Endodermal cell (in vitro differentiated cells): ENCODE data around the gene EEFSEC. TPM values are rescaled to one million over a fixed set of nuclear protein-coding genes. Genes with fewer than 3 reads are reported as not detected.
A peak's percentile ranks its signal among the peaks of the same experiment; 100 is the strongest.

ENCODE experiments used
- DNase-seq: peaks from one replicate; pipeline ENCODE4 v3.0.0-alpha.2; 2017
- H3K27ac ChIP-seq: 2 replicates; pipeline ENCODE4 v1.5.1; 2013; ENCODE audit warnings: mild to moderate bottlenecking, low read depth, low read length, moderate library complexity
- H3K27me3 ChIP-seq: 2 replicates; pipeline ENCODE4 v1.6.1; 2013; ENCODE audit warnings: mild to moderate bottlenecking, low read length, moderate library complexity; ENCODE audit not compliant: insufficient read depth, control insufficient read depth, poor library complexity, severe bottlenecking
- H3K36me3 ChIP-seq: 2 replicates; pipeline ENCODE4 v1.7.0; 2013; ENCODE audit warnings: mild to moderate bottlenecking, low read length, moderate library complexity; ENCODE audit not compliant: control insufficient read depth, insufficient read depth
- H3K4me1 ChIP-seq: one replicate; pipeline ENCODE4 v1.7.0; 2013; ENCODE audit warnings: low read length; ENCODE audit not compliant: control insufficient read depth, insufficient read depth
- H3K4me3 ChIP-seq: 2 replicates; pipeline ENCODE4 v1.5.1; 2013; ENCODE audit warnings: mild to moderate bottlenecking, low read length, moderate library complexity
- H3K9ac ChIP-seq: 2 replicates; pipeline ENCODE4 v1.6.1; 2013; ENCODE audit warnings: mild to moderate bottlenecking, low read length, moderate library complexity; ENCODE audit not compliant: poor library complexity, severe bottlenecking; ENCODE audit errors: extremely low read depth
- H3K9me3 ChIP-seq: 2 replicates; pipeline ENCODE4 v1.6.1; 2013; ENCODE audit warnings: mild to moderate bottlenecking, low read length, moderate library complexity; ENCODE audit not compliant: control insufficient read depth
- H3K27ac Mint-ChIP-seq: 2 replicates; pipeline ENCODE4 v1.8.0; 2020; ENCODE audit warnings: mixed read lengths
- H3K27me3 Mint-ChIP-seq: 2 replicates; pipeline ENCODE4 v1.8.0; 2021; ENCODE audit warnings: mild to moderate bottlenecking, mixed read lengths; ENCODE audit not compliant: insufficient read depth
- H3K36me3 Mint-ChIP-seq: 2 replicates; pipeline ENCODE4 v1.8.0; 2020; ENCODE audit warnings: low read depth, mixed read lengths
- H3K4me1 Mint-ChIP-seq: 2 replicates; pipeline ENCODE4 v1.8.0; 2020; ENCODE audit warnings: mixed read lengths
- H3K4me3 Mint-ChIP-seq: 2 replicates; pipeline ENCODE4 v1.8.0; 2020; ENCODE audit warnings: mild to moderate bottlenecking, moderate library complexity, mixed read lengths
- H3K9me3 Mint-ChIP-seq: 2 replicates; pipeline ENCODE4 v1.8.0; 2020; ENCODE audit warnings: mild to moderate bottlenecking, mixed read lengths
- CTCF ChIP-seq: fragments of 200-600 bp; sonication (generic); conservative IDR thresholded peaks from 2 replicates; pipeline ENCODE4 v1.5.0; 2021; ENCODE audit warnings: antibody characterized with exemption, mild to moderate bottlenecking
- WGBS, 2 experiments: methylation state at CpG; one replicate each; pipeline versions ENCODE4 v1.1.5 to v1.1.7; 2013; ENCODE audit warnings: missing lambda C conversion rate in 2 of 2, mixed read lengths in 1 of 2; ENCODE audit not compliant: insufficient coverage in 1 of 2, insufficient read length in 1 of 2; 5-methylcytosine and 5-hydroxymethylcytosine counted together
- total RNA-seq, 2 donors: library from RNA; stranded (reverse); fragmentation: NEBNext Ultra II Directional in 1 of 2; extraction: Animal tissue kit (Norgen Biotek cat#: 25700) in 1 of 2; gene quantifications; 2 replicates in 1 of 2; 3 replicates in 1 of 2; pipeline ENCODE4 v1.2.1, GENCODE V29; 2021

Gene EEFSEC
- total RNA-seq, 2 donors from 2014 or later, result 11.9 to 15.8 TPM

DNA sequence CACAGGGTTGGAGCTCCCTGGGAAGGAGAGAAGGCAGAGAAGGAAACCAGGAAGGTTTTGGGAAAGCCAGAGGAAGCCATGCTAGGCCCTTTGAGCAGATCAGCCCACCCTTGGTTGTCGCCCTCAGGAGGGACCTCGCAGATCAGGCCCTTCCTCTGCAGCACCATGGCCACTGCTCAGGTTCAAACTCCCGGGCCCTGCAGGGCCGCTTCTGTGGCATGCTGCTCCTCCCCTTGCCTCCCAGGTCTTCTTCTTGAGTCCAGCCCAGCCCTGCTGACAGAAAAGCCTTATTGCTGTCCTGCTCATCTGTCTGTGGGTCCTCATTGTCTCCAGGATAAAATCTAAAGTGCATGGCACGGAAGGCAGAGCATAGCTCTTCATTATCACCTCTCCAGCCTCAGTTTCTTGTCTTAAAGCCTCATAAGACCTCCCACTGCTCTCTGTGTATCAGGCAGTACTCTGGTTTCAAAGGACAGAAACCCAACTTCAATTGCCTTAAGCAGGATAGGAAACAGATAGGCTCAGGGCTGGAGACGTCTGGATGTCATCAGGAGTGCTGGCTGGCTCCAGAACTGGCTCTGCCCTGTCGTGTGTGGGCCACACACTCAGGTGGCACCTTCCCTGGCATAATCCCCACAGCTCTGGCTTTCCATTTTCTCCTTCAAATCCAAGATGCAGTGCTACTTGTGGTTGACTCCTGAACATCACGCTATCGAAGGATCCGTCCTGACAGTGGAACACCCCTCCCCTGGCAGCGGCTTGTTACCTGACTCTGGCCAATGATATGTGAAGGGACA lies 118.5 kb downstream of the EEFSEC start:
- no peak overlapping the region for H3K4me3 Mint-ChIP-seq
- H3K27ac Mint-ChIP-seq, result peak overlapping the region; percentile 38
- TF ChIP-seq CTCF, result no peak
- Histone ChIP-seq H3K9ac (no peak overlapping the region), H3K4me1 (peaks cover 33% of the 10 kb centered on the region), H3K36me3 (no peaks in the 10 kb centered on the region), H3K4me3 (no peak overlapping the region), H3K27ac (no peak overlapping the region), H3K27me3 (no peaks in the 10 kb centered on the region), H3K9me3 (no peaks in the 10 kb centered on the region)
- no peaks in the 10 kb centered on the region for H3K9me3 Mint-ChIP-seq
- DNase-seq, result peak; percentile 32
- H3K27me3 Mint-ChIP-seq, result no peaks in the 10 kb centered on the region
- 87 to 92% methylated on average over 11 of the region's 11 CpGs for WGBS, 2 experiments
- peaks cover 49% of the 10 kb centered on the region for H3K4me1 Mint-ChIP-seq
- H3K36me3 Mint-ChIP-seq, result no peaks in the 10 kb centered on the region

DNA sequence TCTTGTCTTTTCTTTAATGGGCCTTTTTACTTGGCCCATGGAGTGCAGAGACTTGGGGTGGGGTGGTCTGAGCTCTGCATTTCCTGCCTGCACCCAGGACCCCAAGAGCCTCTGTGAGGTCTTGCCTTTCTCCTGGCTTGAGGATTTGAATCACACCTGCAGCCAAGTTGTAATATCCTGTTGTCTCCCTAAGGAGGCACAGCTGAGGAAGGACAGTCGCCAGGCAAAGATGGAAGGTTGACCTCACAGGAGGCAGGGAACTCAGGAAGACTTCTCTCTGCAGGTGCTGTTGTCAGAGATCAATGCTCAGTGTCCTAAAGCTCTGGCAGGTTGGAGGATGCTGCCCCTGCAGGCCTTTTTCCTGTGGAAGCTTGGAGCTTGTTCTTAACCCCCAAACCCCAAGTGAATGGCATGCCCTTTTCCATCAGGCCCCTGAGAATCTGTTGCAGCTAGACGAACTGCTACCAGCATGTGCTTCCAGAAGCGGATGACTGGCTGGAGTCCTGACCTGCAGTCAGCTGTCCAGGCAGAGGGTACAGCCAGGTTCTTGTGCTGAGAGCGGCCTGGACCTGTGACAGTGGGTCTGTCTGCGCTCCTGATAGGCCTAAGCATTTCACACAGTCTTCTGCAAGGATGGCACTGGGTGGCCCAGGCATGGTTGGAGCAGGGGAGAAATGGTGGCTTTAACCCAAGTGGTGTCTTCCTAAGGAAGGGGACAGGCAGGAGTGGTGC lies 120.0 kb downstream of the EEFSEC start:
- Histone ChIP-seq H3K27me3 (no peaks in the 10 kb centered on the region), H3K9ac (no peak overlapping the region), H3K27ac (no peak overlapping the region), H3K4me3 (no peak overlapping the region), H3K36me3 (no peaks in the 10 kb centered on the region), H3K4me1 (peaks cover 36% of the 10 kb centered on the region), H3K9me3 (no peaks in the 10 kb centered on the region)
- H3K27me3 Mint-ChIP-seq, result peaks cover 7% of the 10 kb centered on the region
- 75 to 76% methylated on average over 5 of the region's 5 CpGs for WGBS, 2 experiments
- peaks cover 56% of the 10 kb centered on the region for H3K4me1 Mint-ChIP-seq
- TF ChIP-seq CTCF, result peak; percentile 54
- H3K4me3 Mint-ChIP-seq, result no peak overlapping the region
- H3K9me3 Mint-ChIP-seq, result no peaks in the 10 kb centered on the region
- DNase-seq, result peak; percentile 66
- H3K36me3 Mint-ChIP-seq, result no peaks in the 10 kb centered on the region
- H3K27ac Mint-ChIP-seq, result no peak overlapping the region

DNA sequence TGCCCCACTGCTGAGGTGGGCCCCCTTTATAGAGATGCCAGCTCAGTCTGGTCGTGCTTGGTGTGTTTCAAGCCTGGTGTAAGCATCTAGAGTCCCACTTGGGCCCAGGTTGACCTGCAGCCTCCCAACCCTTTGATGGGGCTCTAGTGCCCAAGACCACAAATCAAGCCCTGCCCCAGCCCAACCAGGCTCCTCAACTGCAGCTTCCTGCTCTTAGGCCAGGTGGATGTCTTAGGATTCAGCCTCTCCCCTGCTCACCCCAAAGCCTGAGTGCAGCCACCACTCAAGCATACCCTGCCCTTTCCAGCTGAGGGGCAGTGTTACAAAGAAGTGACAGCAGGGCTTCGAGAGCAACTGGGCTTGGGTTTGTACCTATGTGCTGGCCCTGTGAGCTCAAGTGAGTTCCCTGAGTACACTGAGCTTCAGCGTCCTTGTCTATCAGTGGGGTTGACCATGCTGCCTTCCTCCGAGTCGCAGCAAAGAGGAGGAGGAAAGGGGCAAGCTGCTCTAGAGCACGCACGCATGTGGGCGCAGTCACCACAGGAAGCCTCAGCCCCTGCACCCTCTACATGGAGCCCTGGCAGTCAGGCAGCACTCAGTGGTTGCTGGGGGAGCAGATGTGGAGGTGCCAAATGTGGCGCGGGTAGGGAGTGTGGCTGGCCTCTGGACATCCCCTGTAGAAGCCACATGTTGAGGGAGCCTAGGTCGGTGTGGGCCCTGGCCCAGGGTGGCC lies 120.7 kb downstream of the EEFSEC start:
- no peaks in the 10 kb centered on the region for H3K9me3 ChIP-seq
- DNase-seq, result peak; percentile 36

More for the DNA sequence above, 120.7 kb downstream of the EEFSEC start:
- no peaks in the 10 kb centered on the region for H3K36me3 Mint-ChIP-seq
- peaks cover 8% of the 10 kb centered on the region for H3K27me3 Mint-ChIP-seq
- 86 to 100% methylated on average over 8 to 11 of the region's 11 CpGs for WGBS, 2 experiments
- Histone ChIP-seq H3K4me1 (peaks cover 41% of the 10 kb centered on the region), H3K27me3 (no peaks in the 10 kb centered on the region), H3K36me3 (no peaks in the 10 kb centered on the region), H3K9ac (no peak overlapping the region), H3K27ac (no peak overlapping the region), H3K4me3 (no peak overlapping the region)
- no peak for TF ChIP-seq CTCF
- H3K27ac Mint-ChIP-seq, result no peak overlapping the region
- no peaks in the 10 kb centered on the region for H3K9me3 Mint-ChIP-seq
- H3K4me1 Mint-ChIP-seq, result peaks cover 61% of the 10 kb centered on the region
- H3K4me3 Mint-ChIP-seq, result no peak overlapping the region
